NOMO-1 (cell line): Measurements from ENCODE around the gene CNDP2.
"Not testable (repeated sequence)": the region's sequence is repeated elsewhere in the genome, so short reads cannot be mapped to it uniquely, and the experiment has no call there.

ENCODE experiments used
- DNase-seq, 2 experiments: peaks; one replicate each; lab custom pipeline; 2025; ENCODE audit not compliant: unreplicated experiment in 2 of 2; lab: John Stamatoyannopoulos, UW

CNDP2 gene

DNA sequence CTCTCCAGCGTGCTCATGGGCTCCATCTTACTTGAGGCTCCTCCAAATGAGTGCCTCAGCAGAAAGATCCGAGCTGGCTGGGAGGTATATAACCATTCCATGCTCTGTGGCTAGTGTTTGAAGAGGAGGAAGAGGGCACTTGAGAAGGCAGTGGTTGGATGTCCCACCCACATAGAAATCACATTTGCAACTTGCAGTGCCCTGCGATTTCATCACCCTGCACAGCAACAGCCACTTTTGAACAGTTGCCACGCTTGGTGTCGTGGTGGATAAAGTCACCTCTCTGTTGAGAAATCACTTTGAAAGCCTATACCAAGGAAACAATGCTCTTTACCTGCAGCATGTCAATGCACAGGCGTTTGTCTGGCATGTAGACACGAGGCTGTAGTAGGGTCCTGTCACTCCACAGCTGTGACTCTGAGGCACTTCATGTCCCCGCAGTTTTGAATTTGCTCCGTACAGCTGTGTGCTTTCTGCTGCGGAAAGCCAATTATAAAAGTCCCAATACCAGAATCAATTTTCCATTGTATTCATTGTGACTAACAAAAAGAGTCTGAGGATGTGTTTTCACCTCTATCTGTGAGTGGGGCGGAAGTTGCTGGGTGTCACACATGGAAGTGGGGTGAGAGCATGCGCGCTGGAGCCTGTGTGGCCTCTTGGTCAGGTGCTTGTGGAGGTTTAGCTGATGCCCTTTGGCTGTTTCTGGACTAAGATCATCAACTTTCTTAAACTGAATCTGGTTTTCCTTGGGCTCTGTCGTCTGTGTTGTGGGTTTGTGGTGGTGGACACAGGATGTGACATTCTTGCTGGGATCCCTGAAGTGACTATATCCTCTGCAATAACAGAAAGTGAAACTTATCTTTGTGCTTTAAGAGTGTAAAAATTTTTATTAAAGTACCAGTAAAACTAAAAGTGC lies 2.8 kb downstream of the CNDP2 start:
- peak; percentile 73 to 74 for DNase-seq

DNA sequence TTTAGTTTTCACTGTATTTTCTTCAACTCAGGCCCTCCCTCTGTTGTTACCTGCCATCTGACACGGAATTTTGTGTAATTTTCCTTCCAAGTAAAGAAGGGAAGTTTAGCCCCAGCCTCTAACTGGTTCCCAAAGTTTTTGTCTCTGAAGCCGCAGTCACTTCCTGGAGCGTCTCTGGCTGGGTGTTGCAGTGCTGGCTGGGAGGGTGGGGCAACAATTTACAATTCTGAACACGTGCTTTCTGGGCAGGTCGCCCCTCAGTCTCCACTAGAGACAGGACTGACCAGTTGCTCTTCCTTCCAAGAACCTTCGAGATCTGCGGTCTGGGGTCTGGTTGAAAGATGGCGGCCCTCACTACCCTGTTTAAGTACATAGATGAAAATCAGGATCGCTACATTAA lies 3.5 kb downstream of the CNDP2 start:
- DNase-seq = peak; percentile 74 to 76

DNA sequence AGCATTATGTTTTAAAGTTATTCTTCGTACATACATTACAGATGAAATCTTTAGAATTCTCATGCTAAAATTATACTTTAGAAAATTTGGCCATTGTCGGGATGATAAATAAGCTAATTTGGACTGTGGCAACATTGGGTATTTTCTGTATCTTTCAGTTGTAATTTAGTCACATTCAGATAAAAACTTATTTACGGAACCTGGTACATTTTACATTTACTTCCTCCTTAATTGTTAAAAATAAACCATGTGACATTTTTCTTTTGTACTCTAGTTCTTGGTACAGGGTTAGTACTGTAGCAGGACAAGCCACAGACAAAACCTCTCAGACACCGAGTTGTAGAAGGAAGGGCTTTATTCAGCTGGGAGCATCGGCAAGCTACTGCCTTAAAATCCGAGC lies 4.2 kb downstream of the CNDP2 start:
- peak in 1 of 2 experiments; percentile 40 for DNase-seq

- not testable (repeated sequence) for DNase-seq
Observed at GRCh38 chr18:74500774-74501173, 4.6 kb downstream of the CNDP2 start.

DNA sequence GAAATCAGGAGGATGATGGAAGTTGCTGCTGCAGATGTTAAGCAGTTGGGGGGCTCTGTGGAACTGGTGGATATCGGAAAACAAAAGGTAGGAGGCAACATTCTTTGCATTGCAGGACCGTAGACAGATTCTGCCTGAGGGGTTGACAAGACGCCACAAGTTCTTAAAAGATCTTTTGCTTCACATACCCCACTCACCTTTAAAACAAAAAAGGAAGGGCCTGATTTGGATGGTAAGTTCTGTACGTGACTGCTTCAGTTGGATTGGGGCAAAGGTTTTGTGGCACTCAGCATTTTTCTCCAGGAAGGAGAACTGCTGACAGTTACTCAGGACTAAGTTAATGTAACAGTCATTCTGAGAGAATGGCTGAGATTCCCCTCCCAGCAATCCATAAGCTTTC lies 5.2 kb downstream of the CNDP2 start:
- DNase-seq = no peak

DNA sequence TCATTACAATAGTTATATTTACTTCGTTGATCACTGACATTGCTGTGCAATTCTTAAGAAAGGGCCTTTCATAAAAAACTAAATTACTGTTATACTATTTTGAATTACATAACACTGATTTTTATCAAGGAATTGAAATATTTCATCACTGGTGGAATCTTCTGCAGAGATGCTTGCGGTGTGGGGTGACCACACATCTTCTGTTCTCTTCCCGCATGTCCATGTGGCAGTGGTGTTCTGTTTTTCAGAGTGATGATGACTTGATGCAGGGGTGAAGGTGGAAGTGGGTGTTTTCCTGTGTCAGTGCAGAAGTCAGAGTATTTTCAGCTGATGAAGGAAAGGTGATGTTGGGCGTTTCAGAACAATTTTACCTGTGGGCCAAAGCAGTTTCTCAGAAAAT lies 7.0 kb downstream of the CNDP2 start:
- DNase-seq = no peak

DNA sequence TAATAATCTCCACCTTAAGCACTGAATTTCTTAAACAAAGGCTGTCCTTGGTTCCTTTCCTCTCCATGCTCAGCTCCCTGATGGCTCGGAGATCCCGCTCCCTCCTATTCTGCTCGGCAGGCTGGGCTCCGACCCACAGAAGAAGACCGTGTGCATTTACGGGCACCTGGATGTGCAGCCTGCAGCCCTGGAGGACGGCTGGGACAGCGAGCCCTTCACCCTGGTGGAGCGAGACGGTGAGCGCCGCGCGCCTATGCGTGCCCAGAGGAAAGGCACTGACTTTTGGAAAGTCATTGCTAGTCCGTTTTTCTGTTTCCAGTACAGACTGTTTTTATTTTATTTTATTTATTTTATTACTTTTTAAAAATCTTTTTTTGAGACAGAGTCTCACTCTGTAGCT lies 9.6 kb downstream of the CNDP2 start:
- no peak for DNase-seq

GRCh38 chr18:74506448-74507084 lies 10.4 kb downstream of the CNDP2 start:
- peak in 1 of 2 experiments; percentile 14 for DNase-seq

- DNase-seq = no peak
Observed at GRCh38 chr18:74507097-74507881, 11.1 kb downstream of the CNDP2 start.

GRCh38 chr18:74507927-74508326 lies 11.8 kb downstream of the CNDP2 start:
- no peak for DNase-seq

- DNase-seq = no peak
Observed at GRCh38 chr18:74508366-74508765, 12.2 kb downstream of the CNDP2 start.

GRCh38 chr18:74508821-74509225 lies 12.7 kb downstream of the CNDP2 start:
- DNase-seq = no peak

DNA sequence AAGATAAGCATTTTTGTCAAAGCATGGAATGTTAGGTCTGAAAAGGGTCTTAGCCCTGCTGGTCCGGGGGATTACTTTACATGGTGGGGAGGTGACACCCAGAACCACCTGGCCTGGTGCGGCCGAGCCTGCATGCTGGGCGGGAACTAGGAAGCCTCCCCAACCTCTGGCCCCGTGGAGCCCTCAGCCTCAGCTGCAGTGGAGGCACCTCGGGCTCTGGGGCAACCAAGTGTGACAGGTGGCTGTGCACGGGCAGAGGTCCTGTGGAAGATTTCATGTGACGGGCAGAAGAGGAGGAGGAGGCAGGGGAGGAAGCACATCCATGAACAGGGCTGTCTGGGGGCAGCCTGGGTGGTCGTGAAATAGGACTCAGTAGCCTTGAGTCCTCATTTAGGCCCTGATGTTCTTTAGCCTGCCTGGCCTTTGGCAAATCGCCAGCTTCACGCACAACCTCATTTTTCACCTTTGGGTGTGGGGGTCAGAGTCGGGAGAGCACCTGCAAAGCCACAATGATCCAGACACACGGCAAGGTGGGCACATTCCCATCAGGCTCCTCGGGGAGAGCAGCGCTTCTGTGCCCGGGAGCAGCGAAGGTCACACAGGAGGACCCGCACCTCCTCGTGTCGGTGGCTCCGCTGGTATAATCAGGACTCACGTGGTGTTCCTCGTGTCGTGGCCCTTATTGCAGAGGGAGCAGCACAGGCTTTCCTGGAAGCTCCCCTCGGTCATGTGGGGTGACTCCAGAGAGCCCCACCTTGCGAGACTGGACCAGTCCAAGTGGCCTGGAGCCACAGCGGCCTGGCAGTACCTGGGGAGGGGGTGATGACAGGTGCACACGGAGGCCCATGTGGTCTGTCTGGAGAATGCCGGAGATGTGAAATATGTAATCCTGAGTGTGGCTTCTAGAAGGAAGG lies 13.9 kb downstream of the CNDP2 start:
- no peak for DNase-seq

DNA sequence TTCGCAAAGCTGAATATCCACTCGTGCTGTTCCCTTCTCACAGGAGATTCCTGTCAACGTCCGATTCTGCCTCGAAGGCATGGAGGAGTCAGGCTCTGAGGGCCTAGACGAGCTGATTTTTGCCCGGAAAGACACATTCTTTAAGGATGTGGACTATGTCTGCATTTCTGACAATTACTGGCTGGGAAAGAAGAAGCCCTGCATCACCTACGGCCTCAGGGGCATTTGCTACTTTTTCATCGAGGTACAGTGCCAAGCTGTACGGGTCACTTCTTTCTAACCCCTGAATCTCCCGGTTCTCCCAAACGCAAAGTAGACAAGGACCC lies 14.6 kb downstream of the CNDP2 start:
- DNase-seq = no peak

DNA sequence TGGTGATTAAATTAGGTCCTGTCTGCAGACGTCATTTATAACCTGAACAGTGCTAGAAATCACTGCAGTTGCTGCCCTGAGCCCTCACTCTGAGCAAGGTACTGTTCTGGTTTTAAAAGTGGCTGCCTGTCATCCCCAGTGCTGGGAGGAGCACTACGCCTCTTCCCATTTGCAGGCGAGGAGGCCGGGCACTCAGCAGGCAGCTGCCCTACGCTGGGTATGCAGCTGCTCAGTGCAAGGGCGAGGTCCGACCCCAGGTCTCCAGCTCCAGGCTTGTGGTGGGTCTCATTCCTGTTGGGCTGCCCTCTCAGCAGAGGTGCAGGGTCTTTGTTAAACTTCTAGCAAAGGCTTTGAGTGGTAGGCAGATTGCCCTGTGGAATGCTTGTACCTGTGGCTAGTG lies 15.7 kb downstream of the CNDP2 start:
- no peak for DNase-seq

DNA sequence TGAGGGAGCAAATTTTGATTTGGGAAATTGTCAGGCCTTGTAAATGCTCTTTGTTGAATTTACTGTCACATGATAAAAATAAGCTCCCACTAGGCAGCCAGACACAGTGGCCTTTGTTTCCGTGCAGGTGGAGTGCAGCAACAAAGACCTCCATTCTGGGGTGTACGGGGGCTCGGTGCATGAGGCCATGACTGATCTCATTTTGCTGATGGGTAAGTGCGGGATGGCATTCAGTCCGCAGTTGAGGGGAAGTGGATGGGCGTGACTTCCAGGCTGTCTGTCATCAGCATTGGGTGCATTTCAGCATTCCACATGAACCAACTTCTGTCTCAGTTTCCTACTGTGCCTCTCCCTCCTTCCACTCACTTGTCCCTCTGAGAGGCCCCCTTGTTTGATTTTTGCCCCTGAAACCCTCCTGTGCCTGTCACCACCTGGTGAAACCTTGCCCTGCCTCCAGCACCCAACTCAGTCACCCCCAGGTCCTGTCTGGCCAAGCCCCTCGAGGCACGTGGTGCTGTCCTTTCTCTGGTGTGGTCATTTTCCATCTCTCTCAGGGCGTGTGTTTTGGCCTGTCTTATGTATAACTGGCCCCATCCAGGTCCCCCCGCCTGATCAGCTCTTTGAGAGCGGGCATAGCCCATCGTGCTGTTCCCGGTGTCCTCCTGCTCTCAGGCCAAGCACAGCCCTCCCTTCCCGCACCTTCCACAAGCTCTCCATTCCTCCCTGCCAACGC lies 16.3 kb downstream of the CNDP2 start:
- DNase-seq = no peak

GRCh38 chr18:74513149-74513882 lies 17.2 kb downstream of the CNDP2 start:
- no peak for DNase-seq

DNA sequence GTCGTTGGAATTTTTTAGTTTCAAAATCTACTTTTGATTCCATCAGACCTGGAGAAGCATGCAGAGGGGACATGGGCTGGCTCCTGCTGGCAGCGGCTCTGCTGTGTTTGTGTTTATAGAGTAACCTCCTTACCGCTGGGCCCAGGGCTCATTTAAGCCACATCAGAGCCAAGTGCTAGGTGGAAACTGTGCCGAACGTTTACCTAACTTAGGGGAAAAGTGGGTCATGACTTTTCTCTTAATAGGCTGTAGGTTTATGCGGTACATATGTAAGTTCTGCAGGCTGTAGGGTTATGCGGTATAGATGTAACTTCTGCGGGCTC lies 17.7 kb downstream of the CNDP2 start:
- no peak for DNase-seq

- no peak for DNase-seq
Observed at GRCh38 chr18:74514860-74515495, 18.8 kb downstream of the CNDP2 start.
